Activated CD8-positive, alpha-beta T cell treated with anti-CD3 and anti-CD28 coated beads, Interleukin-2, amount 10 ng/mL, durations not matched to agents 7 days and 5 days (primary cell): ENCODE data around the gene SLC9A9. TPM values are rescaled to one million over a fixed set of nuclear protein-coding genes. Genes with fewer than 3 reads are reported as not detected.
"Not testable (repeated sequence)": the region's sequence is repeated elsewhere in the genome, so short reads cannot be mapped to it uniquely, and the experiment has no call there.

Experiments
- ATAC-seq: fragments of 150-1000 bp; cut with Tn5 transposase; one replicate; pipeline ENCODE4 v1.10.0; 2021; ENCODE audit warnings: moderate library complexity
- CTCF ChIA-PET: fragments of 350-600 bp; sonication (Branson Sonifier 250); formaldehyde crosslinking; loops from one replicate; lab custom pipeline; 2021; ENCODE audit warnings: antibody characterized with exemption; lab: Charles Lee
- POLR2A ChIA-PET: fragments of 350-600 bp; sonication (Branson Sonifier 250); formaldehyde crosslinking; loops from one replicate; lab custom pipeline; 2021; ENCODE audit warnings: antibody characterized with exemption; lab: Charles Lee
- DNase-seq: peaks from one replicate; pipeline ENCODE4 v3.0.0-alpha.2; 2020
- H3K27ac Mint-ChIP-seq: one replicate; pipeline ENCODE4 v1.8.0; 2021; ENCODE audit warnings: mild to moderate bottlenecking, mixed read lengths
- H3K27me3 Mint-ChIP-seq: one replicate; pipeline ENCODE4 v1.8.0; 2021; ENCODE audit warnings: low read depth, mixed read lengths
- H3K36me3 Mint-ChIP-seq: one replicate; pipeline ENCODE4 v1.8.0; 2021; ENCODE audit warnings: low read depth, mixed read lengths
- H3K4me1 Mint-ChIP-seq: one replicate; pipeline ENCODE4 v1.8.0; 2021; ENCODE audit warnings: low read depth, mixed read lengths
- H3K4me3 Mint-ChIP-seq: one replicate; pipeline ENCODE4 v1.8.0; 2021; ENCODE audit warnings: mild to moderate bottlenecking, mixed read lengths
- H3K9me3 Mint-ChIP-seq: one replicate; pipeline ENCODE4 v1.8.0; 2022; ENCODE audit warnings: mixed read lengths; ENCODE audit not compliant: insufficient read depth
- total RNA-seq, 2 experiments: library from RNA; stranded (reverse); gene quantifications; one replicate each; pipeline ENCODE4 v1.2.3, GENCODE V29; 2021

Gene SLC9A9
- total RNA-seq, 2 experiments from 2014 or later: 6.6 to 7.4 TPM

DNA sequence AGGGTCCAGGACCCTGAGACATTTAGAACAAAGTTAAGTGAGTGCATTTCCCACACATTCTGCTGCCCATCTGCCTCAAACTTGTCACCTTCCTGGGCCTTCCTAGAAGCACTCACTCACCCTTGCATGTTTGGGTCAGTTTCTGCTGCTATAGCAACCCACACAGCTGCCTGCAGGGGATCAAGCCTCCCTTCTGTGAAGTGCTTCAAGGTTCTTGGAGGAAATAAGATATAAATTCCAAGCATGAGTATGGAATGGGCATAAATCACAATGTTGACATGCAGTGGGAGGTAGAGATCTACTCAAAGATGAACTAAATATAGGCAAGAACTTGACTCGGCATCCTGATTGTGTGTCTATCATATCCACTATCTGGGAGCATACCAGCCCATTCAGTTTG, 140.4 kb downstream of the SLC9A9 start:
- Mint-ChIP-seq H3K4me3 (no peak overlapping the region), H3K9me3 (no peaks in the 10 kb centered on the region), H3K27me3 (no peaks in the 10 kb centered on the region), H3K36me3 (no peaks in the 10 kb centered on the region), H3K27ac (no peak overlapping the region), H3K4me1 (no peaks in the 10 kb centered on the region)
- CTCF ChIA-PET: no interaction called here
- no peak for DNase-seq
- ATAC-seq: no peak
- POLR2A ChIA-PET: no interaction called here

GRCh38 chr3:143700431-143700975, 147.8 kb downstream of the SLC9A9 start:
- Mint-ChIP-seq H3K27ac (no peak overlapping the region), H3K36me3 (no peaks in the 10 kb centered on the region), H3K4me1 (no peaks in the 10 kb centered on the region), H3K27me3 (no peaks in the 10 kb centered on the region), H3K9me3 (no peaks in the 10 kb centered on the region), H3K4me3 (no peak overlapping the region)
- ATAC-seq (no peak), DNase-seq (no peak)
- POLR2A ChIA-PET: no interaction called here
- CTCF ChIA-PET: interaction anchor here (2.7 kb wide), 1 partner anchor 27 kb away, joined by 9 read pairs; no protein-coding TSS in a partner anchor

GRCh38 chr3:143699424-143699823, 148.8 kb downstream of the SLC9A9 start:
- Mint-ChIP-seq H3K36me3 (no peaks in the 10 kb centered on the region), H3K4me1 (no peaks in the 10 kb centered on the region), H3K4me3 (no peak overlapping the region), H3K27me3 (no peaks in the 10 kb centered on the region), H3K9me3 (no peaks in the 10 kb centered on the region), H3K27ac (no peak overlapping the region)
- CTCF ChIA-PET: interaction anchor here (2.7 kb wide), 1 partner anchor 25 kb away, joined by 9 read pairs; no protein-coding TSS in a partner anchor
- DNase-seq (no peak), ATAC-seq (no peak)
- POLR2A ChIA-PET: no interaction called here

GRCh38 chr3:143698682-143699303, 149.5 kb downstream of the SLC9A9 start:
- POLR2A ChIA-PET: no interaction called here
- Mint-ChIP-seq H3K36me3 (no peaks in the 10 kb centered on the region), H3K4me1 (no peaks in the 10 kb centered on the region), H3K9me3 (no peaks in the 10 kb centered on the region), H3K27me3 (no peaks in the 10 kb centered on the region), H3K4me3 (no peak overlapping the region), H3K27ac (no peak overlapping the region)
- ATAC-seq: no peak
- CTCF ChIA-PET: interaction anchor here (2.7 kb wide), 1 partner anchor 25 kb away, joined by 9 read pairs; no protein-coding TSS in a partner anchor
- DNase-seq: no peak

DNA sequence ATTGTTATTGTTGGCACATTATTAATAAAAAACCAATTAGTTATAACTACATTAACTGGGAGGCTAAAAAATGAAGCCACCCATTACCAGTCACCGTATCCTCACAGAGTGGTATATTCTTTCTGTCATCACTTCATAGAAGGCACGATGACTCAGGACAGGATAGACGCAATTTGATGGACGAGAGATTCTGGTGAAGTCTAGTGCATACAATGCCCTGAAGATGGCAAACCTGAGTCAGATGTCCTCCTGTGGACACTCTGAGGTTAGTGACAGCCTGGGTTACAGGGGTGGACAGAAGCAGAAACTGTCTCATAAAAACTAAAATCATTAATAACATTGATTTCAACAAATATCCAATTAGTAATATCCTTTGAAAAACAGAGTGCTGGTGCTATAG, 150.3 kb downstream of the SLC9A9 start:
- CTCF ChIA-PET: interaction anchor here (2.7 kb wide), 1 partner anchor 24 kb away, joined by 9 read pairs; no protein-coding TSS in a partner anchor
- ATAC-seq (no peak), DNase-seq (no peak)
- POLR2A ChIA-PET: no interaction called here
- no peaks in the 10 kb centered on the region for H3K9me3 Mint-ChIP-seq
- H3K27ac Mint-ChIP-seq: no peak overlapping the region
- H3K36me3 Mint-ChIP-seq: no peaks in the 10 kb centered on the region
- no peak overlapping the region for H3K4me3 Mint-ChIP-seq
- no peaks in the 10 kb centered on the region for H3K27me3 Mint-ChIP-seq
- no peaks in the 10 kb centered on the region for H3K4me1 Mint-ChIP-seq

- H3K36me3 Mint-ChIP-seq, CTCF ChIA-PET, H3K9me3 Mint-ChIP-seq, H3K27me3 Mint-ChIP-seq, ATAC-seq, DNase-seq, H3K27ac Mint-ChIP-seq, H3K4me3 Mint-ChIP-seq, POLR2A ChIA-PET, H3K4me1 Mint-ChIP-seq: not testable (repeated sequence)
Observed at GRCh38 chr3:143695333-143695732, 152.9 kb downstream of the SLC9A9 start.

GRCh38 chr3:143693506-143693905, 154.8 kb downstream of the SLC9A9 start:
- Mint-ChIP-seq H3K4me3 (no peak overlapping the region), H3K36me3 (no peaks in the 10 kb centered on the region), H3K27me3 (no peaks in the 10 kb centered on the region), H3K9me3 (no peaks in the 10 kb centered on the region), H3K27ac (no peak overlapping the region), H3K4me1 (no peaks in the 10 kb centered on the region)
- ChIA-PET POLR2A (no interaction called here), CTCF (no interaction called here)
- DNase-seq (no peak), ATAC-seq (no peak)

GRCh38 chr3:143686638-143687197, 161.6 kb downstream of the SLC9A9 start:
- CTCF ChIA-PET: interaction anchor here (2.5 kb wide), 1 partner anchor 12 kb away, joined by 13 read pairs; no protein-coding TSS in a partner anchor
- POLR2A ChIA-PET: interaction anchor here (0.7 kb wide), 1 partner anchor 197 kb away, joined by 3 read pairs; no protein-coding TSS in a partner anchor
- Mint-ChIP-seq H3K4me3 (no peak overlapping the region), H3K36me3 (no peaks in the 10 kb centered on the region), H3K27ac (no peak overlapping the region), H3K9me3 (no peaks in the 10 kb centered on the region), H3K4me1 (no peaks in the 10 kb centered on the region), H3K27me3 (no peaks in the 10 kb centered on the region)
- DNase-seq: no peak
- no peak for ATAC-seq

DNA sequence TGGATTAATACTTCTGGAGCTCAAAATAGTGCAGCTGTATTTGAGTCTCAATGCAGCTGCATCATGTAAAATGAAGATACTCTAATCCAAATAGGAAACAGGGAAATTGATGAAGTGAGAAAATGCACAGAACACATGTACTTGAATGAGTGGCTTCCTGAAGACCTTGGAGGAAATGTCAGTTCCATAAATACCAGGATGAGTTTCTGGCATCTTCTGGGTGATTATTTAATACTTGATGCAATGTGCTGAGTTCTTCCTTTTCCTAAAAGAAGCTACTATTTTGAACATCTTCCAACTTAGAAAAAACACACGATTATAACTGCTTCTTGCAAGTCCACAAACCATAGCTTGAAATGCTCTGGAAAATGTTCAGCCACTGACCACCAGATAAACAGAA, 162.8 kb downstream of the SLC9A9 start:
- H3K27ac Mint-ChIP-seq: no peak overlapping the region
- DNase-seq (no peak), ATAC-seq (no peak)
- H3K36me3 Mint-ChIP-seq: no peaks in the 10 kb centered on the region
- CTCF ChIA-PET: interaction anchor here (2.5 kb wide), 1 partner anchor 11 kb away, joined by 13 read pairs; no protein-coding TSS in a partner anchor
- H3K4me1 Mint-ChIP-seq: no peaks in the 10 kb centered on the region
- no peak overlapping the region for H3K4me3 Mint-ChIP-seq
- H3K27me3 Mint-ChIP-seq: no peaks in the 10 kb centered on the region
- no peaks in the 10 kb centered on the region for H3K9me3 Mint-ChIP-seq
- POLR2A ChIA-PET: no interaction called here

DNA sequence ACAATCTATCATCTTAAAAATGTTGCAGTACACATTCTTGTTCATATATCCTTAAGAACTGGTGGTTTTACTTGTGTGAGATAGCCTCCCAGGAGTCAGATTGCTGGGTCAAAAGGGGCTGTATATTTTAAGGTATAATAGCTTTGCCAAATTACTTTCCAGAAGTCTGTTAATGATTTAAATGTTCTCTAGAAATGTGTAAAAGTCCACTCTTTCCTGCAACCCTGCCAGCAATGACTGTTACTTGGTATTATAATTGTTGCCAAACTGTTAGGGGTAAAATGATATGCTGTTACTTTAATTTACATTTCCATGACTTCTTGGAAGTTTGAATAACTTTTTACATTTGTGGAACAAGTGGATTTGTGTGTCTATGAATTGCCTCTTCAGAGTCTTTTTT, 170.8 kb downstream of the SLC9A9 start:
- Mint-ChIP-seq H3K4me1 (peaks cover 6% of the 10 kb centered on the region), H3K27ac (no peak overlapping the region), H3K9me3 (no peaks in the 10 kb centered on the region), H3K36me3 (no peaks in the 10 kb centered on the region), H3K4me3 (no peak overlapping the region), H3K27me3 (no peaks in the 10 kb centered on the region)
- DNase-seq (no peak), ATAC-seq (no peak)
- POLR2A ChIA-PET: no interaction called here
- CTCF ChIA-PET: no interaction called here

GRCh38 chr3:143676747-143677146, 171.5 kb downstream of the SLC9A9 start:
- no peak for ATAC-seq
- Mint-ChIP-seq H3K36me3 (no peaks in the 10 kb centered on the region), H3K27me3 (no peaks in the 10 kb centered on the region), H3K9me3 (no peaks in the 10 kb centered on the region), H3K27ac (no peak overlapping the region), H3K4me1 (peaks cover 6% of the 10 kb centered on the region), H3K4me3 (no peak overlapping the region)
- POLR2A ChIA-PET: no interaction called here
- DNase-seq: no peak
- CTCF ChIA-PET: interaction anchor here (0.6 kb wide), 1 partner anchor 19 kb away, joined by 3 read pairs; no protein-coding TSS in a partner anchor

DNA sequence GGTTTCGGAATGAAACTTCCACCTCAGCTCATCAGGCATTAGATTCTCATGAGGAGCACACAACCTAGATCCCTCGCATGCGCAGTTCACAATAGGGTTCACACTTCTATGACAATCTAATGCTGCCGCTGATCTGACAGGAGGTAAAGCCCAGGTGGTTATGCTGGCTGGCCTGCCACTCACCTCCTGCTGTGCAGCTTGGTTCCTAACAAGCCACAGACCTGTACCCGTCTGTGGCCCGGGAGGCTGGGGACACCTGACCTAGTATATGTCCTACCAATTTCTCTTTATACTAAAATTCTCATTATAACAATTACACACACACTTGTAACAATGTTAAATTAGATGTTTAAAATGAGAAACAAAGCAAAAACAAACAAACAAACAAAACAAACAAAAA, 172.2 kb downstream of the SLC9A9 start:
- ChIA-PET POLR2A (no interaction called here), CTCF (interaction anchor here (3.6 kb wide), 1 partner anchor 555 kb away, joined by 37 read pairs; no protein-coding TSS in a partner anchor)
- no peak for DNase-seq
- Mint-ChIP-seq H3K36me3 (no peaks in the 10 kb centered on the region), H3K4me1 (peaks cover 6% of the 10 kb centered on the region), H3K27me3 (no peaks in the 10 kb centered on the region), H3K4me3 (no peak overlapping the region), H3K9me3 (no peaks in the 10 kb centered on the region), H3K27ac (no peak overlapping the region)
- ATAC-seq: no peak
